ENCODE data around the gene AATK.

AATK gene

GRCh38 chr17:81192386-81193050 is 26.5 kb upstream of the AATK start:
- DNase-seq (ENCODE audit: low read depth), result no peak
- no peak overlapping the region for H3K4me3 ChIP-seq (ENCODE audit: low read depth, low read length)
- TF ChIP-seq, protein P1, sequence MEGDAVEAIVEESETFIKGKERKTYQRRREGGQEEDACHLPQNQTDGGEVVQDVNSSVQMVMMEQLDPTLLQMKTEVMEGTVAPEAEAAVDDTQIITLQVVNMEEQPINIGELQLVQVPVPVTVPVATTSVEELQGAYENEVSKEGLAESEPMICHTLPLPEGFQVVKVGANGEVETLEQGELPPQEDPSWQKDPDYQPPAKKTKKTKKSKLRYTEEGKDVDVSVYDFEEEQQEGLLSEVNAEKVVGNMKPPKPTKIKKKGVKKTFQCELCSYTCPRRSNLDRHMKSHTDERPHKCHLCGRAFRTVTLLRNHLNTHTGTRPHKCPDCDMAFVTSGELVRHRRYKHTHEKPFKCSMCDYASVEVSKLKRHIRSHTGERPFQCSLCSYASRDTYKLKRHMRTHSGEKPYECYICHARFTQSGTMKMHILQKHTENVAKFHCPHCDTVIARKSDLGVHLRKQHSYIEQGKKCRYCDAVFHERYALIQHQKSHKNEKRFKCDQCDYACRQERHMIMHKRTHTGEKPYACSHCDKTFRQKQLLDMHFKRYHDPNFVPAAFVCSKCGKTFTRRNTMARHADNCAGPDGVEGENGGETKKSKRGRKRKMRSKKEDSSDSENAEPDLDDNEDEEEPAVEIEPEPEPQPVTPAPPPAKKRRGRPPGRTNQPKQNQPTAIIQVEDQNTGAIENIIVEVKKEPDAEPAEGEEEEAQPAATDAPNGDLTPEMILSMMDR (IDR thresholded peaks at IDR 0.05; ENCODE audit: insufficient read depth, low read depth, low read length, missing control alignments), result no peak

GRCh38 chr17:81191646-81192045 is 25.6 kb upstream of the AATK start:
- DNase-seq (ENCODE audit: low read depth), result no peak
- TF ChIP-seq, protein P1 (IDR thresholded peaks at IDR 0.05; ENCODE audit: insufficient read depth, low read depth, low read length, missing control alignments), result no peak
- H3K4me3 ChIP-seq (ENCODE audit: low read depth, low read length), result no peak overlapping the region

DNA sequence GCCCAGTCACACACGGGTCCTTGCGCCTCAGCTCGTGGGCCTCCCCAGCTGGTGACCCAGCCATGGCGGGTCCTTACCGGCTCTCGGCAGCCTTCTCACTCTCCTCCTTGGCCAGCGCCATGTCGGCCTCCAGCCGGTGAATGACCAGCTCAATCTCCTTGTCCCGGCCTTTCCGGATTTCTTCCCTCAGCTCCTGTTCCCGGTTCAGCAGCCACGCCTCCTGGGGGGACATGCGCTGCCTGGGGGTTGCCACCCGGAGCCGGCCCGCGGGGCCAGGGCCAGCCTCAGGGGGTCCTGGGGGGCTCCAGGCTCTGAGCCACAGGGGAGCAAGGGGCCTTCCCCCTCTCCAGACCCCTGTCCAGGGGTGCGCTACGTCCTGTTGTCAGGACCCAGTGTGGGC is 25.1 kb upstream of the AATK start:
- no peak for DNase-seq (ENCODE audit: low read depth)
- TF ChIP-seq, protein P1 (IDR thresholded peaks at IDR 0.05; ENCODE audit: insufficient read depth, low read depth, low read length, missing control alignments), result no peak
- H3K4me3 ChIP-seq (ENCODE audit: low read depth, low read length), result no peak overlapping the region

DNA sequence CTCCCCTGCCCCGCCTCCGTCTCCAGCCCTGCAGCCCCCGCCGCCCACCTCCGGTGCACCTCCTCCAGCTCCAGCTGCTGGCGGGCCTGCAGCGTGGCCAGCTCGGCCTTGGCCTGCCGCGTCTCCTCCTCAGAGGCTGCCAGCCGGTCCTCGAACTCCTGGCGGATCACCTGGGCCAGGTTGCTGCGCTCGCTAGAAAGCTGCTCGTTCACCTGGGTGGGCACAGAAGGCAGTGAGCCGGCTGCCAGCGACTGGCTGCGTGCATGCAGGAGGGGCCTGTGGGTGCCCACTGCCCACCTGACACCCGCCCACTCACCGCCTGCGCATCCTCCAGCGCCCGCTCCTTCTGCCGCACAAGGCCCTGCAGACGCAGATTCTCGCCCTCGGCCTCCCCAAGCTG is 24.6 kb upstream of the AATK start:
- H3K4me3 ChIP-seq (ENCODE audit: low read depth, low read length), result no peak overlapping the region
- TF ChIP-seq, protein P1 (IDR thresholded peaks at IDR 0.05; ENCODE audit: insufficient read depth, low read depth, low read length, missing control alignments), result no peak
- no peak for DNase-seq (ENCODE audit: low read depth)

DNA sequence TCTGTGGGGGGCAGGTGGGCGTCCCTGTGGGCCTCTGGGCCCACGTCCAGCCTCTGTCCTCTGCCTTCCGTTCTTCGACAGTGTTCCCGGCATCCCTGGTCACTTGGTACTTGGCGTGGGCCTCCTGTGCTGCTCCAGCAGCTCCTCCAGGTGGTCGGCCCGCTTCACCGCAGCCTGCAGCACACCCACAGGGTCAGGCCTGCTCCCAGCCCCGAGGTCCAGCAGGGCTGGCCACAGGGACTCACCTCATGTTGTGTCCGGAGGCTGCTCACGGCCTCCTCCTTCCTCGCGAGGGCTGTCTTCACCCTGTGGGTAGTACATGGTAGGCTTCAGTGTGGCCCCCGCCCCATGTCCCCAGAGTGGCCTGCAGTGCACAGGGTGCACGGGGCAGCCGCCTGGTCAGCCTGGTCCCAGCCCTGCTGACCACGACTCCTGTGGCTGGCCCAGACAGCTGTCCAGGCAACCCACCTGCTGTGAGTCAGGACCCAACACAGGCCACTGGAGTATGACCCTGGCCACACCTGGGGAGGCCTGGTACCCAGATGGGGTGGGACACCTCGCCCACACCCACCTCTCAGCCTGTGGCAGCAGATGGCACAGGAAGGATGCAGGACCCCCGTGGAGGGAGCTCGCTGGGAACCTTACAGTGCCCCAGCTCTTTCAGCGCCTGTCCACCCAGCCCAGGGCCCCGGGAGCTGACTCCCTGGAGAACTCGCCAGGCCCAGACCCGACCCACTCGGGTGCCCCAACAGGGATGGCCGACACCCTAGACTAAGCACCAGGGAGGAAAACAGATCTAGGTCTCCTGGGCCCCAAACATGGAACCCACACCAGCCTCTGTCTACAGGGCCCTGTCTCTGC is 23.9 kb upstream of the AATK start:
- no peak for DNase-seq (ENCODE audit: low read depth)
- TF ChIP-seq, protein P1 (IDR thresholded peaks at IDR 0.05; ENCODE audit: insufficient read depth, low read depth, low read length, missing control alignments), result no peak
- no peak overlapping the region for H3K4me3 ChIP-seq (ENCODE audit: low read depth, low read length)

DNA sequence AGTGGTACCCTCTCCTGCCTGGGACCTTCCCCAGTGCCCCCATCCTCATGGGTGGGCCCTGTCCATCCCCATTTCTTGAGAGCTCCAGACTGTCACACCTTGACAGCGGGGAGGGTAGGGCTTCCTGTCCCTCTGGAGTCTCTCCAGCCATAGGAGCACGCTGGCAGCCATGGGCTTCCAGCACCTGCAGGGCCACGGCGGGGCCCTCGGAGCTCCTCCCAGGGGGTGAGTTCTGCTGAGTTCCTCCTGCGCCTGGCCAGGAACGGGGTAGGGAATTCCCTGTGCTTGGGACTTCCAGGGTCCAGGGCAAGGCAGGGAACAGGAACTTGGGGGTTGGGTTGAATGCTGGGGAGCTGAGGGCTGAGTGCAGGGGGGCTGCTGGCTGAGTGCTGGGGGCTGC is 23.0 kb upstream of the AATK start:
- H3K4me3 ChIP-seq (ENCODE audit: low read depth, low read length), result no peak overlapping the region
- TF ChIP-seq, protein P1 (IDR thresholded peaks at IDR 0.05; ENCODE audit: insufficient read depth, low read depth, low read length, missing control alignments), result no peak
- DNase-seq (ENCODE audit: low read depth), result no peak
